CD4-positive, CD25-positive, alpha-beta regulatory T cell (primary cell): Measurements from ENCODE around the gene PCDHGC4. TPM values are rescaled to one million over a fixed set of nuclear protein-coding genes. Genes with fewer than 3 reads are reported as not detected.

ENCODE experiments used
- ATAC-seq, 2 donors: fragments of 150-1000 bp; cut with Tn5 transposase; one replicate each; pipeline ENCODE4 v1.10.0; 2021; ENCODE audit warnings: low read depth in 2 of 2, moderate number of reproducible peaks in 2 of 2, moderate library complexity in 1 of 2
- DNase-seq, 3 donors: peaks; one replicate each; pipeline versions ENCODE4 v3.0.0 to v3.0.0-alpha.2; 2012 to 2022; ENCODE audit warnings: mixed read lengths in 1 of 3
- H3K27ac ChIP-seq: one replicate; pipeline ENCODE4 v1.7.0; 2013; ENCODE audit warnings: mild to moderate bottlenecking, low read length; ENCODE audit not compliant: insufficient read depth, poor library complexity, severe bottlenecking
- H3K27me3 ChIP-seq: one replicate; pipeline ENCODE4 v1.7.0; 2013; ENCODE audit warnings: low read length; ENCODE audit not compliant: control insufficient read depth, insufficient read depth
- H3K36me3 ChIP-seq: one replicate; pipeline ENCODE4 v1.7.0; 2013; ENCODE audit warnings: mild to moderate bottlenecking, low read length, moderate library complexity; ENCODE audit not compliant: control insufficient read depth, insufficient read depth
- H3K4me1 ChIP-seq: 2 replicates; pipeline ENCODE4 v1.7.0; 2013; ENCODE audit warnings: mild to moderate bottlenecking, low read length; ENCODE audit not compliant: insufficient read depth, control insufficient read depth, poor library complexity, severe bottlenecking
- H3K4me3 ChIP-seq: one replicate; pipeline ENCODE4 v1.7.0; 2013; ENCODE audit warnings: low read depth, mild to moderate bottlenecking, low read length, moderate library complexity
- H3K9me3 ChIP-seq, 2 experiments: 1 replicate in 1 of 2; 2 replicates in 1 of 2; pipeline ENCODE4 v1.7.0; 2013; ENCODE audit warnings: low read length in 2 of 2, mild to moderate bottlenecking in 1 of 2, moderate library complexity in 1 of 2; ENCODE audit not compliant: control insufficient read depth in 2 of 2
- H3K27ac Mint-ChIP-seq, 3 donors: one replicate each; pipeline ENCODE4 v1.8.0; 2020 to 2022; ENCODE audit warnings: mild to moderate bottlenecking in 3 of 3, mixed read lengths in 3 of 3, moderate library complexity in 2 of 3
- H3K27me3 Mint-ChIP-seq: one replicate; pipeline ENCODE4 v1.8.0; 2022; ENCODE audit warnings: mild to moderate bottlenecking, mixed read lengths
- H3K36me3 Mint-ChIP-seq: one replicate; pipeline ENCODE4 v1.8.0; 2020; ENCODE audit warnings: mixed read lengths
- H3K4me1 Mint-ChIP-seq, 4 donors: one replicate each; pipeline ENCODE4 v1.8.0; 2020 to 2022; ENCODE audit warnings: mixed read lengths in 4 of 4, mild to moderate bottlenecking in 1 of 4
- H3K4me3 Mint-ChIP-seq, 4 donors: one replicate each; pipeline ENCODE4 v1.8.0; 2020 to 2022; ENCODE audit warnings: mild to moderate bottlenecking in 4 of 4, mixed read lengths in 4 of 4, moderate library complexity in 3 of 4
- H3K9me3 Mint-ChIP-seq, 7 donors: one replicate each; pipeline ENCODE4 v1.8.0; 2020 to 2022; ENCODE audit warnings: mixed read lengths in 7 of 7, mild to moderate bottlenecking in 3 of 7, moderate library complexity in 2 of 7
- polyA plus RNA-seq, 4 donors: library from polyadenylated mRNA; unstranded; fragments of 300-500 nt; fragmentation: Illumina TruSeq; gene quantifications; one replicate each; pipeline ENCODE4 v1.2.3, GENCODE V29; 2021
- total RNA-seq: library from RNA; stranded (reverse); gene quantifications from one replicate; pipeline ENCODE4 v1.2.3, GENCODE V29; 2022

The PCDHGC4 gene
- total and polyA plus RNA-seq, 5 donors from 2014 or later: not detected

- Histone ChIP-seq H3K27ac (no peak overlapping the region), H3K36me3 (peaks cover 94% of the 10 kb centered on the region), H3K27me3 (no peaks in the 10 kb centered on the region), H3K9me3 (no peaks in the 10 kb centered on the region), H3K4me3 (no peak overlapping the region), H3K4me1 (no peaks in the 10 kb centered on the region)
- Mint-ChIP-seq H3K27ac (peak overlapping the region; percentile 48 to 86 (median 50)), H3K4me1 (peaks cover 6 to 17% (median 8%) of the 10 kb centered on the region in 4 donors), H3K36me3 (peaks cover 55% of the 10 kb centered on the region), H3K9me3 (no peaks in the 10 kb centered on the region), H3K27me3 (no peaks in the 10 kb centered on the region), H3K4me3 (no peak overlapping the region)
- DNase-seq: no peak
- ATAC-seq: no peak
Observed at GRCh38 chr5:141529002-141529401, 44.2 kb downstream of the PCDHGC4 start.

- Mint-ChIP-seq H3K4me1 (peaks cover 4 to 18% (median 9%) of the 10 kb centered on the region in 4 donors), H3K4me3 (no peak overlapping the region), H3K36me3 (peaks cover 53% of the 10 kb centered on the region), H3K27ac (no peak overlapping the region), H3K27me3 (no peaks in the 10 kb centered on the region), H3K9me3 (no peaks in the 10 kb centered on the region)
- Histone ChIP-seq H3K9me3 (no peaks in the 10 kb centered on the region), H3K36me3 (peaks cover 94% of the 10 kb centered on the region), H3K27ac (no peak overlapping the region), H3K4me3 (no peak overlapping the region), H3K4me1 (no peaks in the 10 kb centered on the region), H3K27me3 (no peaks in the 10 kb centered on the region)
- DNase-seq (no peak), ATAC-seq (no peak)
Observed at GRCh38 chr5:141529873-141530272, 45.0 kb downstream of the PCDHGC4 start.

GRCh38 chr5:141532726-141533125 is 47.9 kb downstream of the PCDHGC4 start:
- H3K27ac ChIP-seq: no peak overlapping the region
- H3K9me3 Mint-ChIP-seq: no peaks in the 10 kb centered on the region
- no peaks in the 10 kb centered on the region for H3K9me3 ChIP-seq
- peaks cover 41% of the 10 kb centered on the region for H3K36me3 Mint-ChIP-seq
- H3K4me1 ChIP-seq: no peaks in the 10 kb centered on the region
- no peak for DNase-seq
- H3K4me1 Mint-ChIP-seq: peaks cover 2 to 22% (median 13%) of the 10 kb centered on the region in 4 donors
- no peak overlapping the region for H3K4me3 Mint-ChIP-seq
- no peak overlapping the region for H3K4me3 ChIP-seq
- no peak for ATAC-seq
- no peak overlapping the region for H3K27ac Mint-ChIP-seq
- no peaks in the 10 kb centered on the region for H3K27me3 Mint-ChIP-seq
- H3K27me3 ChIP-seq: no peaks in the 10 kb centered on the region
- H3K36me3 ChIP-seq: peaks cover 76% of the 10 kb centered on the region

- Histone ChIP-seq H3K9me3 (no peaks in the 10 kb centered on the region), H3K27me3 (no peaks in the 10 kb centered on the region), H3K4me3 (no peak overlapping the region), H3K4me1 (no peaks in the 10 kb centered on the region), H3K27ac (no peak overlapping the region), H3K36me3 (peaks cover 66% of the 10 kb centered on the region)
- Mint-ChIP-seq H3K36me3 (peaks cover 29% of the 10 kb centered on the region), H3K27ac (peak overlapping the region in 1 of 3 donors; percentile 36), H3K9me3 (no peaks in the 10 kb centered on the region), H3K27me3 (no peaks in the 10 kb centered on the region), H3K4me1 (peaks cover 0 to 22% (median 11%) of the 10 kb centered on the region in 4 donors), H3K4me3 (no peak overlapping the region)
- ATAC-seq: no peak
- DNase-seq: no peak
Observed at GRCh38 chr5:141533897-141534296, 49.1 kb downstream of the PCDHGC4 start.

- Histone ChIP-seq H3K27ac (no peak overlapping the region), H3K27me3 (no peaks in the 10 kb centered on the region), H3K4me1 (no peaks in the 10 kb centered on the region), H3K36me3 (peaks cover 62% of the 10 kb centered on the region), H3K4me3 (no peak overlapping the region), H3K9me3 (no peaks in the 10 kb centered on the region)
- DNase-seq (no peak), ATAC-seq (no peak)
- Mint-ChIP-seq H3K9me3 (no peaks in the 10 kb centered on the region), H3K36me3 (peaks cover 25% of the 10 kb centered on the region), H3K27ac (peak overlapping the region in 2 of 3 donors; percentile 22 to 36), H3K27me3 (no peaks in the 10 kb centered on the region), H3K4me1 (peaks cover 4 to 22% (median 11%) of the 10 kb centered on the region in 4 donors), H3K4me3 (no peak overlapping the region)
Observed at GRCh38 chr5:141534492-141535213, 49.8 kb downstream of the PCDHGC4 start.

Other genes starting within 250 kb of the PCDHGC4 start
- gene PCDHB15, start 239.6 kb upstream of the PCDHGC4 start, total RNA-seq: not detected
- gene PCDHB15, start 239.6 kb upstream of the PCDHGC4 start, polyA plus RNA-seq: not detected
- gene SLC25A2, start 181.0 kb upstream of the PCDHGC4 start, total RNA-seq: 0.74 TPM
- under 1 TPM in 1 of 4 donors, not detected in 3; 0.12 TPM for gene SLC25A2, start 181.0 kb upstream of the PCDHGC4 start, polyA plus RNA-seq
- 76.6 TPM for gene TAF7, start 164.2 kb upstream of the PCDHGC4 start, total RNA-seq
- gene TAF7, start 164.2 kb upstream of the PCDHGC4 start, polyA plus RNA-seq: 100 to 1,000 TPM; 172 to 235 (median 200) TPM
- gene PCDHGA1, start 154.5 kb upstream of the PCDHGC4 start, total RNA-seq: 0.10 TPM
- under 1 TPM in 1 of 4 donors, not detected in 3; 0.06 TPM for gene PCDHGA1, start 154.5 kb upstream of the PCDHGC4 start, polyA plus RNA-seq
- not detected for gene PCDHGA2, start 146.3 kb upstream of the PCDHGC4 start, total RNA-seq
- gene PCDHGA2, start 146.3 kb upstream of the PCDHGC4 start, polyA plus RNA-seq: not detected
- gene PCDHGA3, start 141.2 kb upstream of the PCDHGC4 start, total RNA-seq: not detected
- not detected for gene PCDHGA3, start 141.2 kb upstream of the PCDHGC4 start, polyA plus RNA-seq
- gene PCDHGB1, start 134.9 kb upstream of the PCDHGC4 start, total RNA-seq: not detected
- not detected for gene PCDHGB1, start 134.9 kb upstream of the PCDHGC4 start, polyA plus RNA-seq
- gene PCDHGA4, start 130.0 kb upstream of the PCDHGC4 start, total RNA-seq: not detected
- gene PCDHGA4, start 130.0 kb upstream of the PCDHGC4 start, polyA plus RNA-seq: not detected
- 0.20 TPM for gene PCDHGB2, start 125.0 kb upstream of the PCDHGC4 start, total RNA-seq
- under 1 TPM in 1 of 4 donors, not detected in 3; 0.54 TPM for gene PCDHGB2, start 125.0 kb upstream of the PCDHGC4 start, polyA plus RNA-seq
- gene PCDHGA5, start 120.9 kb upstream of the PCDHGC4 start, total RNA-seq: not detected
- gene PCDHGA5, start 120.9 kb upstream of the PCDHGC4 start, polyA plus RNA-seq: under 1 TPM in 1 of 4 donors, not detected in 3; 0.08 TPM
- 0.20 TPM for gene PCDHGB3, start 114.8 kb upstream of the PCDHGC4 start, total RNA-seq
- not detected for gene PCDHGB3, start 114.8 kb upstream of the PCDHGC4 start, polyA plus RNA-seq
- gene PCDHGA6, start 111.1 kb upstream of the PCDHGC4 start, total RNA-seq: not detected
- not detected for gene PCDHGA6, start 111.1 kb upstream of the PCDHGC4 start, polyA plus RNA-seq
- not detected for gene PCDHGA7, start 102.3 kb upstream of the PCDHGC4 start, total RNA-seq
- under 1 TPM in 1 of 4 donors, not detected in 3; 0.09 TPM for gene PCDHGA7, start 102.3 kb upstream of the PCDHGC4 start, polyA plus RNA-seq
- not detected for gene PCDHGB4, start 97.3 kb upstream of the PCDHGC4 start, total RNA-seq
- under 1 TPM in 1 of 4 donors, not detected in 3; 0.22 TPM for gene PCDHGB4, start 97.3 kb upstream of the PCDHGC4 start, polyA plus RNA-seq
- gene PCDHGA8, start 92.4 kb upstream of the PCDHGC4 start, total RNA-seq: not detected
- gene PCDHGA8, start 92.4 kb upstream of the PCDHGC4 start, polyA plus RNA-seq: under 1 TPM in 1 of 4 donors, not detected in 3; 0.10 TPM
- gene PCDHGB5, start 87.1 kb upstream of the PCDHGC4 start, total RNA-seq: not detected
- gene PCDHGB5, start 87.1 kb upstream of the PCDHGC4 start, polyA plus RNA-seq: under 1 TPM in 2 of 4 donors, not detected in 2; 0.17 to 0.27 TPM
- not detected for gene PCDHGA9, start 82.3 kb upstream of the PCDHGC4 start, total RNA-seq
- not detected for gene PCDHGA9, start 82.3 kb upstream of the PCDHGC4 start, polyA plus RNA-seq
- gene PCDHGB6, start 77.0 kb upstream of the PCDHGC4 start, total RNA-seq: not detected
- not detected for gene PCDHGB6, start 77.0 kb upstream of the PCDHGC4 start, polyA plus RNA-seq
- gene PCDHGA10, start 72.0 kb upstream of the PCDHGC4 start, total RNA-seq: not detected
- gene PCDHGA10, start 72.0 kb upstream of the PCDHGC4 start, polyA plus RNA-seq: not detected
- not detected for gene PCDHGB7, start 67.4 kb upstream of the PCDHGC4 start, total RNA-seq
- gene PCDHGB7, start 67.4 kb upstream of the PCDHGC4 start, polyA plus RNA-seq: not detected
- gene PCDHGA11, start 64.0 kb upstream of the PCDHGC4 start, total RNA-seq: not detected
- not detected for gene PCDHGA11, start 64.0 kb upstream of the PCDHGC4 start, polyA plus RNA-seq
- not detected for gene PCDHGA12, start 54.5 kb upstream of the PCDHGC4 start, total RNA-seq
- not detected for gene PCDHGA12, start 54.5 kb upstream of the PCDHGC4 start, polyA plus RNA-seq
- gene PCDHGC3, start 9.1 kb upstream of the PCDHGC4 start, total RNA-seq: 0.35 TPM
- gene PCDHGC3, start 9.1 kb upstream of the PCDHGC4 start, polyA plus RNA-seq: under 1 TPM in 1 of 4 donors, not detected in 3; 0.09 TPM
- gene PCDHGC5, start 4.1 kb downstream of the PCDHGC4 start, total RNA-seq: not detected
- gene PCDHGC5, start 4.1 kb downstream of the PCDHGC4 start, polyA plus RNA-seq: not detected
- gene DIAPH1, start 134.0 kb downstream of the PCDHGC4 start, total RNA-seq: 287 TPM
- gene DIAPH1, start 134.0 kb downstream of the PCDHGC4 start, polyA plus RNA-seq: 100 to 1,000 TPM in 1 of 4 donors, 10 to 100 TPM in 3; 86.1 to 105 (median 90.7) TPM
- 83.9 TPM for gene HDAC3, start 151.8 kb downstream of the PCDHGC4 start, total RNA-seq
- gene HDAC3, start 151.8 kb downstream of the PCDHGC4 start, polyA plus RNA-seq: 100 to 1,000 TPM in 1 of 4 donors, 10 to 100 TPM in 3; 94.0 to 102 (median 96.1) TPM
- 20.5 TPM for gene RELL2, start 152.0 kb downstream of the PCDHGC4 start, total RNA-seq
- 1 to 10 TPM; 2.4 to 5.5 (median 3.5) TPM for gene RELL2, start 152.0 kb downstream of the PCDHGC4 start, polyA plus RNA-seq
- gene FCHSD1, start 166.4 kb downstream of the PCDHGC4 start, total RNA-seq: 115 TPM
- gene FCHSD1, start 166.4 kb downstream of the PCDHGC4 start, polyA plus RNA-seq: 10 to 100 TPM in 1 of 4 donors, 1 to 10 TPM in 3; 7.7 to 16.0 (median 8.2) TPM
- gene ARAP3, start 197.2 kb downstream of the PCDHGC4 start, total RNA-seq: 6.1 TPM
- gene ARAP3, start 197.2 kb downstream of the PCDHGC4 start, polyA plus RNA-seq: 1 to 10 TPM in 1 of 4 donors, under 1 TPM in 2, not detected in 1; 0.25 to 1.3 (median 0.30) TPM